Measurements from ENCODE around the gene ZNF727. TPM values are rescaled to one million over a fixed set of nuclear protein-coding genes. Genes with fewer than 3 reads are reported as not detected.

Gene ZNF727
- total and polyA plus RNA-seq, 10 of the 15 experiments (the other 5 are each of a cell fraction or from before 2014, with no cell fraction given): not detected

- no peak overlapping the region for H3K9ac ChIP-seq (ENCODE audit: control insufficient read depth, insufficient read depth, low read length)
- no peaks in the 10 kb centered on the region; the same call in 2 of the 3 replicates for H3K9me3 ChIP-seq (replicated peaks; ENCODE audit: control insufficient read depth, insufficient read depth, low read length)
- FAIRE-seq: no peak
- H3K27me3 ChIP-seq (replicated peaks in 1 of 2; ENCODE audit: control insufficient read depth in 2 of 2, insufficient read depth in 2 of 2, low read length in 1 of 2): no peaks in the 10 kb centered on the region
- 73% methylated on average over 21 of the region's 21 CpGs for WGBS (ENCODE audit: insufficient coverage, insufficient replicate concordance, low lambda C conversion rate, missing lambda C conversion rate)
- H2AFZ ChIP-seq (ENCODE audit: control insufficient read depth, low read depth, low read length): no peak overlapping the region
- H3K36me3 ChIP-seq (ENCODE audit: control insufficient read depth in 2 of 2, insufficient read depth in 2 of 2, low read length in 1 of 2): no peaks in the 10 kb centered on the region
- no peaks in the 10 kb centered on the region for H3K4me1 ChIP-seq (ENCODE audit: control insufficient read depth, insufficient read depth, low read length)
- TF ChIP-seq SUPT20H (IDR thresholded peaks at IDR 0.05; ENCODE audit: borderline replicate concordance, control insufficient read depth, low read depth, low read length): no peak
- no peak for TF ChIP-seq FOXM1 (IDR thresholded peaks at IDR 0.05; ENCODE audit: low read depth, low read length)
- no peak for TF ChIP-seq RCOR1 (conservative IDR thresholded peaks at IDR 0.05; ENCODE audit: low read depth, low read length)
- TF ChIP-seq PML (IDR thresholded peaks at IDR 0.05; ENCODE audit: low read length): no peak
- TF ChIP-seq SP1 (IDR thresholded peaks at IDR 0.05; ENCODE audit: low read depth, low read length): no peak
- TF ChIP-seq MYC (IDR thresholded peaks at IDR 0.05; ENCODE audit: insufficient read depth, insufficient read length, insufficient replicate concordance, low read length, severe bottlenecking): no peak
- no peak for TF ChIP-seq RAD21 (IDR thresholded peaks at IDR 0.05; ENCODE audit: insufficient read depth, low read depth, low read length)
- no peak for TF ChIP-seq HDAC2 (IDR thresholded peaks at IDR 0.05)
- TF ChIP-seq SRF (IDR thresholded peaks at IDR 0.05; ENCODE audit: low read depth in 2 of 2, low read length in 2 of 2): no peak
- no peak for TF ChIP-seq FOS (IDR thresholded peaks at IDR 0.05; ENCODE audit: borderline replicate concordance, extremely low read depth, insufficient read length)
- in situ Hi-C loops (cut with MboI): no loop called here
- no peak overlapping the region for H3K4me3 ChIP-seq
- ChIA-PET POLR2A (no interaction called here), RAD21 (ENCODE audit: unreplicated experiment) (no interaction called here), SMC1A (ENCODE audit: uncharacterized antibody, unreplicated experiment) (no interaction called here), CTCF (no interaction called here)
- H4K20me1 ChIP-seq (ENCODE audit: control insufficient read depth, insufficient read depth): no peaks in the 10 kb centered on the region
- no peak for DNase-seq (ENCODE audit: low read depth, low spot score)
- H3K4me2 ChIP-seq (ENCODE audit: control insufficient read depth, insufficient read depth): no peak overlapping the region
- no peak for ATAC-seq
- H3K27ac ChIP-seq (ENCODE audit: control insufficient read depth, insufficient read depth): no peak overlapping the region
- intact Hi-C loops (cut with micrococcal nuclease; ENCODE audit: unreplicated experiment): no loop called here
- H3K79me2 ChIP-seq (ENCODE audit: control insufficient read depth, insufficient read depth, low read length): no peaks in the 10 kb centered on the region
- no TSS peak for BruUV-seq (replicated peaks)
These were observed 8.1 kb upstream of the ZNF727 start for GRCh38 chr7:64037095-64037494.

- H3K4me3 ChIP-seq: no peak overlapping the region
- SMC1A ChIA-PET (ENCODE audit: uncharacterized antibody, unreplicated experiment): no interaction called here
- no peak for FAIRE-seq
- in situ Hi-C loops (cut with MboI) (no loop called here), intact Hi-C loops (cut with micrococcal nuclease; ENCODE audit: unreplicated experiment) (no loop called here)
- no peaks in the 10 kb centered on the region for H4K20me1 ChIP-seq (ENCODE audit: control insufficient read depth, insufficient read depth)
- H3K4me1 ChIP-seq (ENCODE audit: control insufficient read depth, insufficient read depth, low read length): no peaks in the 10 kb centered on the region
- no peak for DNase-seq (ENCODE audit: low read depth, low spot score)
- no peak overlapping the region for H3K4me2 ChIP-seq (ENCODE audit: control insufficient read depth, insufficient read depth)
- RAD21 ChIA-PET (ENCODE audit: unreplicated experiment): no interaction called here
- POLR2A ChIA-PET: no interaction called here
- ATAC-seq: no peak
- no peaks in the 10 kb centered on the region for H3K79me2 ChIP-seq (ENCODE audit: control insufficient read depth, insufficient read depth, low read length)
- 8% methylated on average over 11 of the region's 12 CpGs for WGBS (ENCODE audit: insufficient coverage, insufficient replicate concordance, low lambda C conversion rate, missing lambda C conversion rate)
- no peaks in the 10 kb centered on the region for H3K27me3 ChIP-seq (replicated peaks in 1 of 2; ENCODE audit: control insufficient read depth in 2 of 2, insufficient read depth in 2 of 2, low read length in 1 of 2)
- BruUV-seq (replicated peaks): no TSS peak
- H3K9ac ChIP-seq (ENCODE audit: control insufficient read depth, insufficient read depth, low read length): no peak overlapping the region
- no peak overlapping the region for H2AFZ ChIP-seq (ENCODE audit: control insufficient read depth, low read depth, low read length)
- H3K9me3 ChIP-seq (replicated peaks; ENCODE audit: control insufficient read depth, insufficient read depth, low read length): no peaks in the 10 kb centered on the region; the same call in 2 of the 3 replicates
- CTCF ChIA-PET: no interaction called here
- H3K27ac ChIP-seq (ENCODE audit: control insufficient read depth, insufficient read depth): no peak overlapping the region
- no peak for TF ChIP-seq CTCF (IDR thresholded peaks at IDR 0.05 in 2 of 3, conservative IDR thresholded peaks at IDR 0.05 in 1 of 3; ENCODE audit: control insufficient read depth in 2 of 3, extremely low read depth in 1 of 3, insufficient read depth in 1 of 3, low read depth in 3 of 3, low read length in 3 of 3)
- no peak for TF ChIP-seq ZNF592 (IDR thresholded peaks at IDR 0.05)
- TF ChIP-seq RCOR1 (conservative IDR thresholded peaks at IDR 0.05; ENCODE audit: low read depth, low read length): no peak
- TF ChIP-seq BMI1 (IDR thresholded peaks at IDR 0.05; ENCODE audit: borderline replicate concordance): no peak
- H3K36me3 ChIP-seq (ENCODE audit: control insufficient read depth in 2 of 2, insufficient read depth in 2 of 2, low read length in 1 of 2): no peaks in the 10 kb centered on the region
These were observed 781 bp downstream of the ZNF727 start for GRCh38 chr7:64046041-64046389.
